PC-9 (cell line): ENCODE results near the gene KLF13. TPM values are rescaled to one million over a fixed set of nuclear protein-coding genes. Genes with fewer than 3 reads are reported as not detected.

Experiments
- BruUV-seq: library from RNA; stranded (reverse); fragments of 400-500 nt; replicated peaks from 2 replicates; lab custom pipeline; 2021; lab: Mats Ljungman, UMichigan
- CTCF ChIA-PET: fragments of 300-600 bp; sonication (Branson Sonifier 250); formaldehyde crosslinking; loops from one replicate; lab custom pipeline; 2022; ENCODE audit warnings: antibody characterized with exemption; lab: Charles Lee
- POLR2A ChIA-PET: fragments of 300-600 bp; sonication (Branson Sonifier 250); formaldehyde crosslinking; loops from one replicate; lab custom pipeline; 2022; ENCODE audit warnings: antibody characterized with exemption; ENCODE audit not compliant: unreplicated experiment; lab: Charles Lee
- DNase-seq, 2 experiments: peaks; one replicate each; pipeline versions ENCODE4 v3.0.0 to v3.0.0-alpha.2; 2015 to 2022; ENCODE audit warnings: mixed read lengths in 1 of 2
- H2AFZ ChIP-seq: fragments of 200-600 bp; sonication (generic); 2 replicates; pipeline ENCODE4 v1.8.1; 2017; ENCODE audit warnings: antibody characterized with exemption
- H3F3A ChIP-seq: fragments of 200-600 bp; sonication (generic); 2 replicates; pipeline ENCODE4 v1.8.1; 2017; ENCODE audit warnings: antibody characterized with exemption, mild to moderate bottlenecking, low read depth; ENCODE audit not compliant: insufficient read depth
- H3K27ac ChIP-seq: fragments of 200-600 bp; sonication (generic); 2 replicates; pipeline ENCODE4 v1.6.1; 2016; ENCODE audit warnings: mixed run types
- H3K27me3 ChIP-seq: fragments of 200-600 bp; sonication (generic); 2 replicates; pipeline ENCODE4 v1.6.1; 2016; ENCODE audit warnings: low read depth, mixed run types; ENCODE audit not compliant: insufficient read depth
- H3K36me3 ChIP-seq: fragments of 200-600 bp; sonication (generic); 2 replicates; pipeline ENCODE4 v1.6.1; 2016; ENCODE audit warnings: low read depth, mixed run types
- H3K4me1 ChIP-seq: fragments of 200-600 bp; sonication (generic); replicated peaks from 2 replicates; pipeline ENCODE4 v1.6.1; 2016; ENCODE audit warnings: mixed run types; ENCODE audit not compliant: insufficient read depth
- H3K4me2 ChIP-seq: fragments of 200-600 bp; sonication (generic); 2 replicates; pipeline ENCODE4 v1.6.1; 2017; ENCODE audit warnings: mixed run types
- H3K4me3 ChIP-seq: fragments of 200-600 bp; sonication (generic); 2 replicates; pipeline ENCODE4 v1.6.1; 2016; ENCODE audit warnings: mixed run types
- H3K79me2 ChIP-seq: fragments of 200-600 bp; sonication (generic); 2 replicates; pipeline ENCODE4 v1.6.1; 2017; ENCODE audit warnings: low read depth, mixed run types
- H3K9me2 ChIP-seq: fragments of 200-600 bp; sonication (generic); 2 replicates; pipeline ENCODE4 v1.8.1; 2017; ENCODE audit warnings: mild to moderate bottlenecking; ENCODE audit not compliant: insufficient read depth
- H3K9me3 ChIP-seq: fragments of 200-600 bp; sonication (generic); 2 replicates; pipeline ENCODE4 v1.8.1; 2016; ENCODE audit warnings: low read depth; ENCODE audit not compliant: insufficient read depth
- H4K20me1 ChIP-seq: fragments of 200-600 bp; sonication (generic); 2 replicates; pipeline ENCODE4 v1.8.1; 2017; ENCODE audit not compliant: insufficient read depth
- EZH2 ChIP-seq: fragments of 200-600 bp; sonication (generic); IDR thresholded peaks from 2 replicates; pipeline ENCODE4 v1.8.0; 2017; ENCODE audit warnings: antibody characterized with exemption, low read depth
- intact Hi-C: fragments of 100-400 bp; cut with micrococcal nuclease; formaldehyde crosslinking; loops from one replicate; pipeline ENCODE4 v1.10.0; 2022; ENCODE audit not compliant: unreplicated experiment
- total RNA-seq: library from RNA; stranded (reverse); gene quantifications from 2 replicates; pipeline ENCODE4 v1.2.3, GENCODE V29; 2021
- TF ChIP-seq, protein P1 (sequence below): fragments of 200-600 bp; sonication (generic); conservative IDR thresholded peaks from 2 replicates; pipeline ENCODE4 v1.6.1; 2017; ENCODE audit warnings: mixed run types, antibody characterized with exemption, mild to moderate bottlenecking, moderate library complexity

The KLF13 gene
- total RNA-seq, 1 experiment from 2014 or later: 3.4 TPM

DNA sequence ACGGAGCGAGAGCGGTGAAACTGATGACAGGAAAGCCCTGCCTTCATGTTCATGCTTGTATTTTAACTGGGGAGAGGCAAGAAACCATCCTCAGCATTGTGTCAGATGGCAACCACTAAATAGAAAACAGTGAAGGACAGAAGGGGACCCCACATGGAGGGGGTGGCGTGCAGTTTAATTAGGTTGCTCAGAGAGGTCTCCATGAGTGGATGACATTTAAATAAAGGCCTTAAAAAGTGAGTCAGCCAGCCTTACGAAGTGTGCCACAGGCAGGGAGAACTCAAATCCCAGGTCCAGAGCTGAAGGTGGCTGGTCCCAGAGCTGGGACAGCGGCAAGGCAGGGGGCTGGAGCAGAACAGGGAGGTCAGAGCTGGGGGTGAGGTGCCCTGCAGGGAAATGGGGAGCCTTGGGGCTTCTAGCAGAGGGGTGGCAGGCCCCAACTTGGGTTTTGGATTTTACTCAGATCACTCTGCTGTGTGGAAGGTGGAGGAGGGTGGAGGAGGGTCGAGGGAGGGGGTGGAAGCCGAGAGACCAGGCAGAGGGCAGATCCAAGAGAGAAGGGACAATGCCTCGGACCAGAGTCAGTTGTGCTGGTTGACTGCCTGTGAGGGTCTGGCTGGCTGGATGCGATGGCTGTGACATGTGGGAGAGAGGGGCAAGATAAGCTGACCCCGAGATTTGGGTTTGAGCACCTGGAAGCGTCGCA is 73.7 kb downstream of the KLF13 start:
- no peaks in the 10 kb centered on the region for H3K9me3 ChIP-seq
- H3K9me2 ChIP-seq: no peaks in the 10 kb centered on the region
- H3K4me1 ChIP-seq: no peaks in the 10 kb centered on the region
- POLR2A ChIA-PET: no interaction called here
- no TSS peak for BruUV-seq
- H2AFZ ChIP-seq: no peak overlapping the region
- CTCF ChIA-PET: no interaction called here
- H3K36me3 ChIP-seq: no peaks in the 10 kb centered on the region
- DNase-seq: no peak
- no peak for TF ChIP-seq EZH2
- TF ChIP-seq, protein P1, sequence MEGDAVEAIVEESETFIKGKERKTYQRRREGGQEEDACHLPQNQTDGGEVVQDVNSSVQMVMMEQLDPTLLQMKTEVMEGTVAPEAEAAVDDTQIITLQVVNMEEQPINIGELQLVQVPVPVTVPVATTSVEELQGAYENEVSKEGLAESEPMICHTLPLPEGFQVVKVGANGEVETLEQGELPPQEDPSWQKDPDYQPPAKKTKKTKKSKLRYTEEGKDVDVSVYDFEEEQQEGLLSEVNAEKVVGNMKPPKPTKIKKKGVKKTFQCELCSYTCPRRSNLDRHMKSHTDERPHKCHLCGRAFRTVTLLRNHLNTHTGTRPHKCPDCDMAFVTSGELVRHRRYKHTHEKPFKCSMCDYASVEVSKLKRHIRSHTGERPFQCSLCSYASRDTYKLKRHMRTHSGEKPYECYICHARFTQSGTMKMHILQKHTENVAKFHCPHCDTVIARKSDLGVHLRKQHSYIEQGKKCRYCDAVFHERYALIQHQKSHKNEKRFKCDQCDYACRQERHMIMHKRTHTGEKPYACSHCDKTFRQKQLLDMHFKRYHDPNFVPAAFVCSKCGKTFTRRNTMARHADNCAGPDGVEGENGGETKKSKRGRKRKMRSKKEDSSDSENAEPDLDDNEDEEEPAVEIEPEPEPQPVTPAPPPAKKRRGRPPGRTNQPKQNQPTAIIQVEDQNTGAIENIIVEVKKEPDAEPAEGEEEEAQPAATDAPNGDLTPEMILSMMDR: no peak
- no peak overlapping the region for H3K4me3 ChIP-seq
- peaks cover 47% of the 10 kb centered on the region; the same call in 1 of the 2 replicates for H3K27me3 ChIP-seq
- no peaks in the 10 kb centered on the region for H3F3A ChIP-seq
- no peak overlapping the region for H3K27ac ChIP-seq
- H3K79me2 ChIP-seq: no peaks in the 10 kb centered on the region
- H4K20me1 ChIP-seq: no peaks in the 10 kb centered on the region
- intact Hi-C loops: no loop called here
- H3K4me2 ChIP-seq: no peak overlapping the region

DNA sequence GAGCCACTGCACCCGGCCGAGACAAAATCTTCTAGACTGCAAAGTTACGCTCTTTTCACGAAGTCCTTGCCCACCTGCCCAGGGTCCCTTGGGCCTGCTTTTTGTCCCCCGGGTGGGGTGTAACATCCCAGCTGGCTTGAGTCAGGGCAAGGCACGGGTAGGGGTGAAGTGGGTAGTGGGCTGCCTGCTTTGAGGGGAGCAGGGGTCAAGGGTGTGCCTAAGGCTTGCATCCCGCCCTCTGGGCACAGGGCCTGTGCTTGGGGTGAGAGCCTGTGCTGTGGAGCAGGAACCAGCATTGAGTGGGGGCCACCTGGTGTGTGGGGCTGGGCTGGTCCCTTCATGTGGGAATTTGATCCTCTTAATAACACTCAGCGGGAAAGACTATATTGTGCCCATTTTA is 74.6 kb downstream of the KLF13 start:
- Histone ChIP-seq H3K36me3 (no peaks in the 10 kb centered on the region), H2AFZ (no peak overlapping the region), H3K27ac (no peak overlapping the region), H3K9me3 (no peaks in the 10 kb centered on the region), H3K4me3 (no peak overlapping the region), H3K9me2 (no peaks in the 10 kb centered on the region), H3K27me3 (peaks cover 42% of the 10 kb centered on the region; the same call in 1 of the 2 replicates), H3F3A (no peaks in the 10 kb centered on the region), H3K79me2 (no peaks in the 10 kb centered on the region), H3K4me1 (no peaks in the 10 kb centered on the region), H3K4me2 (no peak overlapping the region), H4K20me1 (no peaks in the 10 kb centered on the region)
- no peak for TF ChIP-seq EZH2
- TF ChIP-seq, protein P1: no peak
- no peak for DNase-seq
- ChIA-PET POLR2A (no interaction called here), CTCF (no interaction called here)
- no TSS peak for BruUV-seq
- intact Hi-C loops: no loop called here

DNA sequence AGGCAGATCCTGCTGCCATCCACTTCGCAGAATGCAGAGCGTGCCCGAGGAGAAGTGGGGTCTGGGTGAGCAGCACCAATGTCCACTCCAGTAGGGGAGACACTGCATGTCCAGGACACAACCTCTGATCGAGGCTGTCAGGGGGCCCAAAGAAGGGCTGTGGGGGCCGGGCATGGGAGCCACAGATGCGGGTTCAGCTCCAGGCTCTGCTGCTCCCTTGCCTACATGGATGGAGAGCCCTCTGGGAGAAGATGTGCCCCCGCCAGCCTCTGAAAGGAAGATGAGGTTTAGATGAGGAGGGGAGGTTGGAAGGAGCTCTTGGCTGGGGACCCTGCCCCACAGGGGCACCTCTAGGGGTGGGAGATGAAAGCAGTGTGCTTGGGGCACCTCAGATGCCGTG is 75.4 kb downstream of the KLF13 start:
- no TSS peak for BruUV-seq
- ChIA-PET CTCF (no interaction called here), POLR2A (no interaction called here)
- no peaks in the 10 kb centered on the region for H3K79me2 ChIP-seq
- no peak for DNase-seq
- H2AFZ ChIP-seq: no peak overlapping the region
- H3K27me3 ChIP-seq: peaks cover 36% of the 10 kb centered on the region; the same call in 1 of the 2 replicates
- H3K4me1 ChIP-seq: no peaks in the 10 kb centered on the region
- no peak overlapping the region for H3K4me3 ChIP-seq
- H3K9me3 ChIP-seq: no peaks in the 10 kb centered on the region
- no peaks in the 10 kb centered on the region for H4K20me1 ChIP-seq
- H3F3A ChIP-seq: no peaks in the 10 kb centered on the region
- no peaks in the 10 kb centered on the region for H3K9me2 ChIP-seq
- H3K36me3 ChIP-seq: no peaks in the 10 kb centered on the region
- no peak overlapping the region for H3K27ac ChIP-seq
- no peak overlapping the region for H3K4me2 ChIP-seq
- no peak for TF ChIP-seq EZH2
- TF ChIP-seq, protein P1: no peak
- intact Hi-C loops: no loop called here
